Neutrophil (primary cell): Measurements from ENCODE around the gene ZNF260.

Source experiments
- H3K27ac ChIP-seq: fragments of 200-600 bp; sonication (generic); 2 replicates; pipeline ENCODE4 v1.5.1; 2016; ENCODE audit warnings: mild to moderate bottlenecking, moderate library complexity
- H3K27me3 ChIP-seq: fragments of 200-600 bp; sonication (generic); 2 replicates; pipeline ENCODE4 v1.6.0; 2016; ENCODE audit warnings: mild to moderate bottlenecking
- H3K36me3 ChIP-seq: fragments of 200-600 bp; sonication (generic); 2 replicates; pipeline ENCODE4 v1.5.1; 2017
- H3K4me1 ChIP-seq, 2 experiments: fragments of 200-600 bp in 1 of 2; sonication (generic) in 1 of 2; 1 replicate in 1 of 2; 2 replicates in 1 of 2; pipeline versions ENCODE4 v1.5.1 to v1.6.1; 2013 to 2016; ENCODE audit warnings: low read depth in 1 of 2, low read length in 1 of 2, mild to moderate bottlenecking in 1 of 2, moderate library complexity in 1 of 2; ENCODE audit not compliant: control insufficient read depth in 1 of 2, insufficient read depth in 1 of 2
- H3K4me3 ChIP-seq, 2 experiments: fragments of 200-600 bp in 1 of 2; sonication (generic) in 1 of 2; 1 replicate in 1 of 2; 2 replicates in 1 of 2; pipeline ENCODE4 v1.5.1; 2013 to 2016; ENCODE audit warnings: low read depth in 1 of 2, low read length in 1 of 2, mild to moderate bottlenecking in 1 of 2, moderate library complexity in 1 of 2
- H3K9me3 ChIP-seq: fragments of 200-600 bp; sonication (generic); 2 replicates; pipeline ENCODE4 v1.5.1; 2016
- CTCF ChIP-seq: fragments of 200-600 bp; sonication (generic); IDR thresholded peaks from 2 replicates; pipeline ENCODE4 v1.5.1; 2016; ENCODE audit warnings: antibody characterized with exemption

ZNF260 gene

GRCh38 chr19:36488846-36489117 is 39.3 kb downstream of the ZNF260 start:
- Histone ChIP-seq H3K9me3 (no peaks in the 10 kb centered on the region), H3K27me3 (no peaks in the 10 kb centered on the region), H3K4me1 (peaks cover 14 to 16% of the 10 kb centered on the region in 2 experiments), H3K4me3 (peak overlapping the region; percentile 69 to 97), H3K36me3 (no peaks in the 10 kb centered on the region), H3K27ac (peak overlapping the region; percentile 30)
- TF ChIP-seq CTCF, result no peak

- Histone ChIP-seq H3K4me3 (peak overlapping the region; percentile 69 to 97), H3K27me3 (no peaks in the 10 kb centered on the region), H3K9me3 (no peaks in the 10 kb centered on the region), H3K4me1 (peaks cover 14 to 16% of the 10 kb centered on the region in 2 experiments), H3K27ac (no peak overlapping the region), H3K36me3 (no peaks in the 10 kb centered on the region)
- no peak for TF ChIP-seq CTCF
Measured at GRCh38 chr19:36488118-36488845, 39.8 kb downstream of the ZNF260 start.

GRCh38 chr19:36483653-36484052 is 44.4 kb downstream of the ZNF260 start:
- no peak for TF ChIP-seq CTCF
- H3K36me3 ChIP-seq, result no peaks in the 10 kb centered on the region
- H3K4me1 ChIP-seq, result peaks cover 2 to 3% of the 10 kb centered on the region in 2 experiments
- H3K9me3 ChIP-seq, result no peaks in the 10 kb centered on the region
- H3K4me3 ChIP-seq, result no peak overlapping the region
- H3K27me3 ChIP-seq, result no peaks in the 10 kb centered on the region
- no peak overlapping the region for H3K27ac ChIP-seq

- no peak for TF ChIP-seq CTCF
- H3K36me3 ChIP-seq, result no peaks in the 10 kb centered on the region
- H3K9me3 ChIP-seq, result no peaks in the 10 kb centered on the region
- H3K4me3 ChIP-seq, result no peak overlapping the region
- no peaks in the 10 kb centered on the region for H3K4me1 ChIP-seq
- H3K27me3 ChIP-seq, result no peaks in the 10 kb centered on the region
- no peak overlapping the region for H3K27ac ChIP-seq
Measured at GRCh38 chr19:36482876-36483275, 45.2 kb downstream of the ZNF260 start.
